Dendritic cell treated with granulocyte-macrophage colony-stimulating factor and Interleukin-4, amounts not matched to agents 40 ng/mL and 50 ng/mL, for 4 days (primary cell): ENCODE results near the gene DLG3.

Experiments used
- H3K27ac Mint-ChIP-seq: one replicate; pipeline ENCODE4 v1.8.0; 2022; ENCODE audit warnings: mild to moderate bottlenecking, mixed read lengths
- H3K27me3 Mint-ChIP-seq: one replicate; pipeline ENCODE4 v1.8.0; 2022; ENCODE audit warnings: mild to moderate bottlenecking, mixed read lengths
- H3K36me3 Mint-ChIP-seq: one replicate; pipeline ENCODE4 v1.8.0; 2022; ENCODE audit warnings: low read depth, mixed read lengths
- H3K4me1 Mint-ChIP-seq: one replicate; pipeline ENCODE4 v1.8.0; 2022; ENCODE audit warnings: low read depth, mixed read lengths
- H3K4me3 Mint-ChIP-seq: one replicate; pipeline ENCODE4 v1.8.0; 2022; ENCODE audit warnings: mild to moderate bottlenecking, moderate library complexity, mixed read lengths
- H3K9me3 Mint-ChIP-seq: one replicate; pipeline ENCODE4 v1.8.0; 2022; ENCODE audit warnings: mixed read lengths
- intact Hi-C: fragments of 100-400 bp; cut with micrococcal nuclease; formaldehyde crosslinking; loops from one replicate; pipeline ENCODE4 v1.15.0; 2022

Gene DLG3

DNA sequence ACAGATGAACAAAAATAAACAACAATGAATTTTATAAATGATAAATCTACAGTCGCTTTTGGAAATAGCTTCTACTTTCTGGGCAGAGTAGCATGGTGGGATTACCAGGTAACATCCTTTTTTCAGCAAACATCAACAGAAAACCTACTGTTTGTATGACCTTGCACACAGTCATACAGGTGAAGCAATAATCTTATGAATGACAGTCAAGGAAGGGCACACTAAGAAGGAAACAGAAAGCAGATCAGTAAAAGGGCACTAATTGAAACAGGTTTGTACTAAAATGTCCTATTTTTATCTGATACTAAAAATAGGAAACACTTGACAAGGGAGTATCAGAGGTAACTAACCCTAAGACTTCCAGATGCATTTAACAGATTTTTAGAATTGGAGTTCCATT is 108.9 kb downstream of the DLG3 start:
- Mint-ChIP-seq H3K27me3 (peaks cover 4% of the 10 kb centered on the region), H3K4me3 (no peak overlapping the region), H3K9me3 (no peaks in the 10 kb centered on the region), H3K4me1 (no peaks in the 10 kb centered on the region), H3K36me3 (no peaks in the 10 kb centered on the region), H3K27ac (no peak overlapping the region)
- intact Hi-C loops, result loop anchor here (10.0 kb wide), 1 partner anchor 99 kb away; no protein-coding TSS in a partner anchor

DNA sequence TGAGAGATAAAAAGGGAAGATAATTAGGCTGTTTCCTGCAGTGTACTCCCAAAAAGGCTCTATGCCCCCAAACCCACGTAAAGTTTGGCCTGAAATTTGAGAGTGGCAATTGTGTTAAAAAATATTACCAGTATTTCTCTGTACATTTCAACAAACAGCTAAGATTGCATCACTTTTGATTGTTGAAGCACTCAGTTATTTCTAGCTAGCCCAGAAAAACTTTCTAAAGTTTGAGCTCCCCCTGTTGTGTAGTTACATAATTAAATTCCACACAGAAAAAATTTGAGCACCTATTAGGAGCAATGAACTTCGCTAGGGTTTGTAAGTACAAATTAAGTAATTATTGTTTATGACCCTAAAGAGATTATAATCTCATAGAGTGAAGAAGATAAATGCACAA is 109.4 kb downstream of the DLG3 start:
- intact Hi-C loops, result loop anchor here (10.0 kb wide), 1 partner anchor 99 kb away; no protein-coding TSS in a partner anchor
- no peaks in the 10 kb centered on the region for H3K36me3 Mint-ChIP-seq

DNA sequence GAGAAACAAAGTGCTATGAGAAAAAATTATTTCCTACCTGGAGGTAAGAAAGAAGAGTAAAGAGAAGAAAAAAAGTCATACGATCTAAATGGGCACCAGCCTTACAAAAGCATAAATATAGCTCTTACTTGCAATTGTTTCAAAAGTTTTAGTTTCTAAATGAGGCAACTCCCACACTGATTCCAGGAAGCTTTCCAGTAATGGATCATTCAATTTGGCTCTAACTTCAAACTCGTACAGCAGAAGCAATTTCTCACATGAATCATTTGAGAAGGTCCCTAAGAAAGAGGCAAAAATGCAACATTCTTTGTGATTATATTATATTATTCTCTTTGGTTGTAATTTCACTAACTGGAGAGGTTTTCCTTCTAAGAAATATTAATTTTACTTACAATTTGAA is 109.9 kb downstream of the DLG3 start:
- H3K4me1 Mint-ChIP-seq, result no peaks in the 10 kb centered on the region
- no peaks in the 10 kb centered on the region for H3K9me3 Mint-ChIP-seq
- H3K36me3 Mint-ChIP-seq, result no peaks in the 10 kb centered on the region
- intact Hi-C loops, result loop anchor here (10.0 kb wide), 1 partner anchor 100 kb away; no protein-coding TSS in a partner anchor
- peaks cover 4% of the 10 kb centered on the region for H3K27me3 Mint-ChIP-seq
- no peak overlapping the region for H3K4me3 Mint-ChIP-seq
- H3K27ac Mint-ChIP-seq, result no peak overlapping the region

More for the DNA sequence above, 109.4 kb downstream of the DLG3 start:
- Mint-ChIP-seq H3K27me3 (peaks cover 4% of the 10 kb centered on the region), H3K4me1 (no peaks in the 10 kb centered on the region), H3K27ac (no peak overlapping the region), H3K9me3 (no peaks in the 10 kb centered on the region), H3K4me3 (no peak overlapping the region)

DNA sequence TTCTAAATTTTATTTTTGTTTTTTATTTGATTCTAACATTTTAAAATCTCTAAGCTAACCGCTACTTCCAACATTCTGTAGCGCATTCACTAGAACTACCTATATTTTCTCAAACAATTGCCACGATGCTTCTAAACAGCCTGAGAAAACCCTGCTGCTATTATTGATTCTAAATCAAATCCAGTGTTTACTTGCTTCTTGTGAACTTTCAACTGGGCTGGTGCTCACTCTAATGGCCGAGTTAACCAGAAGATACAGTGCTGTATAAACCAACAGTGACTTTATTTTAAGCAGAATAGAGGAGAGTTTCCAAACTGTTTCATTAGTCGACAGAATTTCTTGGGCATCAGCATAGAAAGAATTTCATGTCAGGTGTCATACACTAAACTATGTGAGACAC is 110.3 kb downstream of the DLG3 start:
- Mint-ChIP-seq H3K27me3 (peaks cover 4% of the 10 kb centered on the region), H3K27ac (no peak overlapping the region), H3K4me1 (no peaks in the 10 kb centered on the region), H3K4me3 (no peak overlapping the region), H3K9me3 (no peaks in the 10 kb centered on the region), H3K36me3 (no peaks in the 10 kb centered on the region)
- intact Hi-C loops, result loop anchor here (10.0 kb wide), 1 partner anchor 100 kb away; no protein-coding TSS in a partner anchor
